ENCODE data around the gene USP34. TPM values are rescaled to one million over a fixed set of nuclear protein-coding genes. Genes with fewer than 3 reads are reported as not detected.
"Not testable (repeated sequence)": the region's sequence is repeated elsewhere in the genome, so short reads cannot be mapped to it uniquely, and the experiment has no call there.

The USP34 gene
- total RNA-seq, 2 experiments from 2014 or later = 89.8 to 95.6 TPM

DNA sequence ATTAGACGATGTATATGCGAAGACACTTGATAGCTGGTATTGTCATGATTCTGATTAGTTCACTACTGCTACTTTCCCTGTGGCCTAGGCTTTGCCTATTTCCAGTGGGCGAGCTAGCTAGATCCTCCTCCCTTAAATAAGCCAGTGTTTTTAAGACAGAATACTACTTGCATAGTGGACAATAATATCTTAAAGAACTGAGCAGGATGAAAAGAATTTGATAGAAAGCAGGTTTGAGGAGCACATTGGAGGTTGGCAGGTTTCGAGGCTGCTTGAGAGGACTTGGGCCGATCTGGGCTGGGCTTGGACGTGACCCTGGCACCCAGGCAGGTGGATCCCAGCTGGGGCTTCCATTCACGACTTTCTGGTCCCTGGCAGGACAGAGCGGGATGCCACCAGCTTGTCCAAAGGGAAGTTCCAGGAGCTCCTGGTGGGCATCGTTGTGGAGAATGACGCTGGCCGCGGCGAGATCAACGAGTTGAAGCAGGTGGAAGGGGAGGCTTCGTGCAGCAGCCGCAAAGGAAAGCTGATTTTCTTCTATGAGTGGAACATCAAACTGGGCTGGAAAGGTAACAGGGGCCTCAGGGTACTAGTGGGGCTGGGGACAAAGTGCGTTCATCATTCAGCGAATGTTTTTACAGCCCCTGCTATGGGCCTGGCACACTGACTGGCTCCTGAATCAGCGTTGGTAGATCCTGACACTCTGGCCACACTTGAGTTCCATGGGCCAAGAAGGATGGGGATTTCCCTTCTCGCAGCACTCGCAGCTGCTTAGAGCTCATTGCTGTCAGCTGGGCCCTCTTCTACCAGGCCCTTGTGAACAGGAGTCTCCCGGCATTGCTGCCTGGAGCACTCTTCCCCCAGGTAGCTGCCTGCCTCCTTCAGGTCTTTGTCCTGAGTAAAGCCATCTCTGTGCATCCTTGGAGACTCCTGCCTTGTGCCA lies 292.0 kb downstream of the USP34 start:
- ChIA-PET CTCF (interaction anchor here (1.2 to 1.9 kb wide), 4 partner anchors 9 to 61 kb away, joined by 3 to 9 read pairs (median 6); no protein-coding TSS in a partner anchor), POLR2A (no interaction called here)
- H3K27me3 Mint-ChIP-seq = peaks cover 2% of the 10 kb centered on the region
- peak overlapping the region; percentile 91 for H3K4me3 Mint-ChIP-seq
- H3K36me3 Mint-ChIP-seq (ENCODE audit: low read depth) = peaks cover 52% of the 10 kb centered on the region
- DNase-seq = no peak
- H3K4me1 Mint-ChIP-seq = peaks cover 75% of the 10 kb centered on the region
- no peaks in the 10 kb centered on the region for H3K9me3 Mint-ChIP-seq
- peak overlapping the region; percentile 98 for H3K27ac Mint-ChIP-seq

DNA sequence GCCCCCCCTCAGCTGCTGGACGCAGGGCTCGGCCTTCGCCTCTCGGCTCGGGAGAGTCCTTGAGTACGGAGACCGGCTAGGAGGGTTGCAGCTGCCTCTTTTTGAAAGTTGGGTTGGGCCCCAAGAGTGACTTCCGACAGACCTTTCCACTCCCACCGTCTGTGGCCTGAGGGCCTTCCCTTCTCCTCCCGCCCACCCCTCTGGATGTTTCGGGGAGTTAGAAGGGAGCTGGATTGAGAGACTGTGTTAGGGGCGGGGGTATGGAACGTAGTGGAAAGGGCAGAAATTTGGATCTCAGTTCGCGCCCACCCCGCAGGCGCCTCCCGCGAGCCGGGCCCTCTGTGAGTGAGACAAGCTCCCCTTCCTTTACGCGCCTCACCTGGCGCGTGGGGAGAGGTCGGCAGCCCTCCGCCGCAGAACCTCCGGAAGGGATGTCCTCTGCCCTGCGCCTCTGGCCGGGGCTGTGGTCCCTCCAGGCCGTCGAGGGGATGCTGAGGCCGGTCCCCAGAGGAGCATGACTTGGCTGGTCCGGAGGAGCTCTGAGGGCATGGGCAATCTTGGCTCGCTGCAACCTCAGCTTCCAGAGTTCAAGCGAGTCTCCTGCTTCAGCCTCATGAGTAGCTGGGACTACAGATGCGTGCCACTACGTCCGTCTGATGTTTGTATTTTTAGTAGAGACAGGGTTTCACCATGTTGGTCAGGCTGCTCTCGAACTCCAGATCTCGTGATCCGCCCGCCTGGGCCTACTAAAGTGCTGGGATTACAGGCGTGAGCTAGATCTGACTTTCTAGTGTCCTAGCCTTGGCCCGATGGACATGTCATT lies 292.9 kb downstream of the USP34 start:
- peak; percentile 46 for DNase-seq
- ChIA-PET CTCF (interaction anchor here (1.2 to 1.9 kb wide), 5 partner anchors 10 to 62 kb away, joined by 3 to 9 read pairs (median 5); no protein-coding TSS in a partner anchor), POLR2A (interaction anchor here (0.5 to 1.2 kb wide), 2 partner anchors 33 to 418 kb away, joined by 3 read pairs; no protein-coding TSS in a partner anchor)
- Mint-ChIP-seq H3K9me3 (no peaks in the 10 kb centered on the region), H3K27me3 (peaks cover 2% of the 10 kb centered on the region), H3K27ac (peak overlapping the region; percentile 98), H3K4me1 (peaks cover 66% of the 10 kb centered on the region), H3K36me3 (ENCODE audit: low read depth) (peaks cover 42% of the 10 kb centered on the region), H3K4me3 (peak overlapping the region; percentile 91)

DNA sequence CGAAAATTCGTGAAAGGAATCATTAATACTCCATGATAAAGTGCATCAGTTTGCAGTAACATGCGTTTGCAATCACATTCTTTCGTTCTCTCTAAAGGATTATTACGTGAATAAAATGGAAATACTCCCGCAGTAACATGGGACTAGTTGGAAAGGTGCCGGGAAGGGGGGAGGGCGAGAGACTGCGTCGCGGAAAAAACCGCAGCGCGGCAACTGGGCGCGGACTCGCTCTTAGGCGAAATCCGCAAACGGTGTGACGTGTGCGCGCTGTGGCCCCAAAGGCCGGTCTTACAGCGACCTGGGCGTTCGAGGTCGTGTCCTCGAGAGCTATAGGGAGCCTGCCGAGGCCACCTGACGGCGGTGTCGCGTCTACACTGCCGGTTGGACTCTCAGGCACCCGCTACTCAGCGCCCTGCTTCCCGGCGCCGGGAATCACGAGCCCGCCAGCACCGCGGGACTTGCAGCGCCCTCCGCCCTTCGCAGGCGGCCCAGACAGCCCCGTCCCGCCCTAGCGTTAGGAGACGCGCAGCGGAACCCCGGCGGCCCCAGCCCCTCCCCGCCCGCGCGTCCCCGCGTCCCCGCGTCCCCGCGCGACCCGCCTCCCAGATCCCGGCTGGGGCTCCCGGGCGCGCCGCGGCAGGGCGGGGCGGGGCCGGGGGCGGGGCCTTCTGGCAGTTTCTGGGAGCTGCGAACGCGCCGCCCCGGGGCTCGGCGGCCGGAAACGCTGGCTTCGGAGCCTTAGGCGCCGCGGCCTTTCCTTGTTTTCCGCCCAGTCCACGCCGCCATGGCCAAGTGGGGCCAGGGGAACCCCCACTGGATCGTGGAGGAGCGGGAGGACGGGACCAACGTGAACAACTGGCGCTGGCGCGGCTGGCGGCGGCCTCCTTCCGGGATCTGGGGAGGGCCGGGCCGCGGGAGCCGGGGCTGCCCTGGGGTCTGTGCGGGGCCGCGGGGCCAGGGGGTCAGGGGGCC lies 293.8 kb downstream of the USP34 start:
- DNase-seq = peak; percentile 93
- H3K27ac Mint-ChIP-seq = peak overlapping the region; percentile 98
- ChIA-PET CTCF (interaction anchor here (0.6 to 1.9 kb wide), 8 partner anchors 9 to 413 kb away, joined by 3 to 9 read pairs (median 3); no protein-coding TSS in a partner anchor), POLR2A (interaction anchor here (0.6 to 1.3 kb wide), 3 partner anchors 13 to 88 kb away, joined by 3 to 4 read pairs (median 3); no protein-coding TSS in a partner anchor)
- H3K9me3 Mint-ChIP-seq = no peaks in the 10 kb centered on the region
- H3K27me3 Mint-ChIP-seq = peaks cover 2% of the 10 kb centered on the region
- H3K36me3 Mint-ChIP-seq (ENCODE audit: low read depth) = peaks cover 35% of the 10 kb centered on the region
- H3K4me3 Mint-ChIP-seq = peak overlapping the region; percentile 91
- peaks cover 59% of the 10 kb centered on the region for H3K4me1 Mint-ChIP-seq

DNA sequence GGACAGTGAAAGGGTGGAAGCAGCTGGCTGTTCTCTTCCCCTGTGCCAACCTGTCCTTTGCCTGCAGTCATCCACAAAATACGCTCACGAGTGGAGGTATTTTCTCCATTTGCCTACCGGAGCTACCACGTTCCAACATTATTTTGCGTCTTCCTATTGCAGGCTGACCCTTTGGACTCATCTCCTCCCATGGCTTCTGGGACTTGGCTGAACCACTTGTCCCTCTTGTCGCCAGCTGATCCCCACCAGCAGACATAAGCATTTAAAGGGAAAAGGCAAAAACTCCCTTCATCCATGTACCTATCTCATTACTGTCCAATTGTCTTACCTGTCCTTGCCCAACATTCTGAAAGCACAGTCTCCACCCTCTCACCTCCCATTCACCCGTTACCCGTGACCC lies 295.9 kb downstream of the USP34 start:
- Mint-ChIP-seq H3K36me3 (ENCODE audit: low read depth) (peaks cover 18% of the 10 kb centered on the region), H3K27me3 (peaks cover 2% of the 10 kb centered on the region), H3K27ac (no peak overlapping the region), H3K9me3 (no peaks in the 10 kb centered on the region), H3K4me3 (peak overlapping the region; percentile 2), H3K4me1 (peaks cover 42% of the 10 kb centered on the region)
- no peak for DNase-seq
- ChIA-PET POLR2A (no interaction called here), CTCF (interaction anchor here (1.8 kb wide), 1 partner anchor 10 kb away, joined by 6 read pairs; no protein-coding TSS in a partner anchor)

DNA sequence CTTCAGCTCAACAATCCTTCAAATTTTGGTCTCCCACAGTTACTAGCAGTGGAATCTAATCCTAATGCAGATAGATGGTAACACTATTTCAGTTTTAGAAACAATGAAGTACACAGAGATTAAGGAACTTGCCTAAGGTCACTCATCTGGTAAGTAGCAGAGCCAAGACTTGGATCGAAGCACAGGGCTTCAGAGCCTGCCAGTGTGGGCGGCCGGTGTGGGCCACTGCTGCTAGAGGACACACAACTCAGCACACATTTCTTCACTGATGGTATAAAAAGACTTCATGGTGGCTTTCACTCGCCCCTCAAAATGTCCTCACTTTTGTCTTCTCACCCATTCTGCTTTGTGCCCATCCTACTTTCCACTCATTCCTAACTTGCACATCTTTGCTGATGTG lies 297.8 kb downstream of the USP34 start:
- POLR2A ChIA-PET = no interaction called here
- DNase-seq = no peak
- CTCF ChIA-PET = no interaction called here
- Mint-ChIP-seq H3K4me1 (peaks cover 23% of the 10 kb centered on the region), H3K36me3 (ENCODE audit: low read depth) (peaks cover 5% of the 10 kb centered on the region), H3K4me3 (no peak overlapping the region), H3K27me3 (peaks cover 2% of the 10 kb centered on the region), H3K27ac (no peak overlapping the region), H3K9me3 (no peaks in the 10 kb centered on the region)

DNA sequence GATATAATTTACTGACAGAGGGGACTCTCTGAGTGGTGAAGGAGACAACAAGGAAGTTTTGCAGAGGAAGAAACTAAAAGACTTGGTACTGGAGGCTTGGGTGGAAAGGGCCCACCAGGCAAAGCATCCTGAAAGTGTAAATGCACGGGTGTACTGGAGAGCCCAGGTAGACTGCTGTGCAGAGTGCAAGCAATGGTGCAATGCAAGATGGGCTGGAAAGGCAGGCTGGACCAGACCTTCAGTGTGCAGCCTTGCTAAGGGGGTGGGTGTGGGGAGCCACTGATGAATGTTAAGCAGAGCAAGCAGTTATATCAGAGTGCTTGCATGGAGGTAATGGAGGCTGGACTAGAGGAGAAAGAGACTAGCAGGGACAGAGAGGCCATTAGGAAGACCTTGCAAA lies 298.2 kb downstream of the USP34 start:
- no peak overlapping the region for H3K27ac Mint-ChIP-seq

DNA sequence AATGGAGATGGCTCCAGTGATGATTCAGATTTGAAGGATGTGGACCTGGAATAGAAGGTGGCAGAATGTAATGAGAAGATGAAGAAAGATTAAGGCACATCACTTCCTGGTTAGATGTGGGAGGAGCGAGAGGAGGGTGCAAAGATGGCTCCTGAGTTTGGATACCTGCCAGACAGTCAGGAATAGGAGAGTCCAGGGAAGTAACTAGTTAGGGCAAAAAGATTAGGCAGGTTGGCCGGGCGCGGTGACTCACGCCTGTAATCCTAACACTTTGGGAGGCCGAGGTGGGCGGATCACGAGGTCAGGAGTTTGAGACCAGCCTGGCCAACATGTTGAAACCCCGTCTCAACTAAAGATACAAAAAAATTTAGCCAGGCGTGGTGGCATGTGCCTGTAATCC lies 303.3 kb downstream of the USP34 start:
- ChIA-PET CTCF (interaction anchor here (0.7 to 3.1 kb wide), 2 partner anchors 10 to 53 kb away, joined by 3 to 9 read pairs; no protein-coding TSS in a partner anchor), POLR2A (no interaction called here)
- H3K36me3 Mint-ChIP-seq (ENCODE audit: low read depth) = peaks cover 25% of the 10 kb centered on the region
- DNase-seq = no peak
- H3K4me3 Mint-ChIP-seq = no peak overlapping the region
- peaks cover 8% of the 10 kb centered on the region for H3K4me1 Mint-ChIP-seq
- H3K27me3 Mint-ChIP-seq = no peaks in the 10 kb centered on the region
- H3K27ac Mint-ChIP-seq = no peak overlapping the region
- H3K9me3 Mint-ChIP-seq = no peaks in the 10 kb centered on the region

More for the DNA sequence above, 298.2 kb downstream of the USP34 start:
- POLR2A ChIA-PET = no interaction called here
- H3K9me3 Mint-ChIP-seq = no peaks in the 10 kb centered on the region
- H3K36me3 Mint-ChIP-seq (ENCODE audit: low read depth) = peaks cover 2% of the 10 kb centered on the region
- no peak for DNase-seq
- H3K27me3 Mint-ChIP-seq = peaks cover 2% of the 10 kb centered on the region
- peaks cover 21% of the 10 kb centered on the region for H3K4me1 Mint-ChIP-seq
- H3K4me3 Mint-ChIP-seq = no peak overlapping the region
- CTCF ChIA-PET = no interaction called here

DNA sequence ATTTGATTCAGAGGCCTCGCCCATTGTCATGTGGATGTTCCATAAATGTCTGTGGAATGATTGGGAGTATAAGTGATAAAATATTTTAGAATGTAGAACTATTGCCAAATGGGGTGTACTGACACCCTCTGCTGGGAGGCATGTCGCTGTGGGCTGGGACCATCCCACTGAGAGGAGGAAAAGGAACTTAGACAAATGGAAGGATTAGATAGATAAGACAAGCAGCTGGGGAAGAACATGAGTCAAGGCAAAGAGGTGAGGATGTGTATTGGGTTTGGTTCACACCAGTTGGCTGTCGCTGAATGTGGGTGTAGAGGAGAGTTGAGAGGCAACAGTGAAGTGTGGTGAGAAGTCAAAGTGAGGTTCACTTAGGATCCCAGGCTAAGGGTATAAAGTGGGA lies 304.9 kb downstream of the USP34 start:
- H3K9me3 Mint-ChIP-seq = no peaks in the 10 kb centered on the region
- ChIA-PET POLR2A (no interaction called here), CTCF (interaction anchor here (2.0 kb wide), 1 partner anchor 12 kb away, joined by 6 read pairs; no protein-coding TSS in a partner anchor)
- peaks cover 32% of the 10 kb centered on the region for H3K36me3 Mint-ChIP-seq (ENCODE audit: low read depth)
- H3K27ac Mint-ChIP-seq = no peak overlapping the region
- peaks cover 15% of the 10 kb centered on the region for H3K4me1 Mint-ChIP-seq
- no peaks in the 10 kb centered on the region for H3K27me3 Mint-ChIP-seq
- H3K4me3 Mint-ChIP-seq = no peak overlapping the region
- no peak for DNase-seq

DNA sequence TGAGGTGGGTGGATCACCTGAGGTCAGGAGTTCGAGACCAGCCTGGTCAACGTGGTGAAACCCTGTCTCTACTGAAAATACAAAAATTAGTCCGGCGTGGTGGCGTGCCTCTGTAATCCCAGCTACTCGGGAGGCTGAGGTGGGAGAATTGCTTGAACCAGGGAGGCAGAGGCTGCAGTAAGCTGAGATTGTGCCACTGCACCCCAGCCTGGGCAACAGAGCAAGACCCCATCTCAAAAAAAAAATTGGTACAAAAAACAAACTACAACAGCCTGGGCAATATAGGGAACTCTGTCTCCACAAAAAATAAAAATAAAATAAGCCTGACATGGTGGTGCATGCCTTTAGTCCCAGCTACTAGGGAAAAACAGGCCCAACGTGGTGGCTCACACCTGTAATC lies 305.8 kb downstream of the USP34 start:
- H3K27ac Mint-ChIP-seq, H3K4me3 Mint-ChIP-seq, DNase-seq, H3K9me3 Mint-ChIP-seq, H3K27me3 Mint-ChIP-seq: not testable (repeated sequence)
- ChIA-PET CTCF (interaction anchor here (1.2 to 2.0 kb wide), 3 partner anchors 9 to 13 kb away, joined by 4 to 6 read pairs (median 6); no protein-coding TSS in a partner anchor), POLR2A (interaction anchor here (0.6 kb wide), 1 partner anchor 280 kb away, joined by 3 read pairs; no protein-coding TSS in a partner anchor)
- Mint-ChIP-seq H3K36me3 (ENCODE audit: low read depth) (peaks cover 34% of the 10 kb centered on the region), H3K4me1 (peaks cover 15% of the 10 kb centered on the region)

DNA sequence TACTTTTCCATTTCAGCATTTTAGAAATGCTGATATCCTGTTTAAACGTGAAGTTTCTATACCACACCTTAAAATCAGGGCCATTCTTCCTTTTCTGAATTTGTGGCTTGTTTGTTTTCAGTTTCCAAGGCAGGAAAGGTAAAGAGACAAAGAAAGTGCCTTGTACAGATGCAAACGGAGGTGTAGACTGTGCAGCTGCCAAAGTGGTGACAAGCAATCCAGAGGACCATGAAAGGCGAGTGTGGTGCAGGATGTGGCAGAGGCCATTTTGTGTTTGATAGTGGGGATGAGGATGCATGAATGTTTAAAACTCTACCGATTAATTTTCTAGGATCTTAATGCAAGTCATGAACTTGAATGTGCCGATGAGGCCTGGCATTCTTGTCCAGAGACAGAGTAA lies 308.2 kb downstream of the USP34 start:
- H3K27me3 Mint-ChIP-seq = no peaks in the 10 kb centered on the region
- H3K36me3 Mint-ChIP-seq (ENCODE audit: low read depth) = peaks cover 53% of the 10 kb centered on the region
- ChIA-PET POLR2A (no interaction called here), CTCF (no interaction called here)
- H3K4me3 Mint-ChIP-seq = no peak overlapping the region
- H3K27ac Mint-ChIP-seq = peak overlapping the region; percentile 69
- H3K9me3 Mint-ChIP-seq = peaks cover 9% of the 10 kb centered on the region
- DNase-seq = no peak
- peaks cover 15% of the 10 kb centered on the region for H3K4me1 Mint-ChIP-seq

DNA sequence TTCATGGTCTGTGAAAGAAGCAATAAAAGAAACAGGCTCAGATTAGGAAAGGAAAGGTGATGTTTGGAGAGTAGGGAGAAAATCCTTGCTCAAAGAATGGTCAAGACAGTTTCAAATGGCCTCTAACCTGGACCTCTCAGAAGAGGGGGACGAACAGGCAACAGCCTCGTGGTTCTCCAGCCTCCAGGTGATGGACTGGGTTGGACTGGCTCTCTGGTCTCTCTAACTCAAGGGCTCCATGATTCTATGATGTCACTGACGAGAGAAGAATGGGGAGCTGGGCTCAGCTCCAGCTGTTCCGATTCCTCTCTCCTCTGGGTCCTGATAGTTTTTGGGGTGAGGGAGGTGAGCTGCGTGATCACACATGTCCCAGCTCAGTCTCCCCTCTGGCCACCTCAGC lies 309.0 kb downstream of the USP34 start, which contains the start of gene C2orf74:
Gene C2orf74 (plus strand): TSS at position 301 of the 400 bp plus-strand sequence. CDS start 327 bp downstream, outside the sequence.
- Mint-ChIP-seq H3K9me3 (peaks cover 9% of the 10 kb centered on the region), H3K4me1 (peaks cover 15% of the 10 kb centered on the region), H3K4me3 (no peak within 1 kb of the TSS), H3K36me3 (ENCODE audit: low read depth) (peaks cover 56% of the 10 kb centered on the region), H3K27ac (peak within 1 kb of the TSS; percentile 69), H3K27me3 (no peaks in the 10 kb centered on the region)
- DNase-seq = no peak
- ChIA-PET CTCF (no interaction called here), POLR2A (no interaction called here)
